MM.1S (cell line): ENCODE results near the gene CASTOR1.

Experiments
- CTCF ChIP-seq: fragments of 300-600 bp; sonication (generic); IDR thresholded peaks from 2 replicates; pipeline ENCODE4 v1.5.1; 2016; ENCODE audit warnings: antibody characterized with exemption, low read length, mixed read lengths
- EZH2 ChIP-seq: fragments of 300-600 bp; sonication (generic); optimal IDR thresholded peaks from 2 replicates; pipeline ENCODE3; 2017; ENCODE audit warnings: low read depth, mild to moderate bottlenecking, antibody characterized with exemption, low read length, mixed read lengths

- TF ChIP-seq CTCF (no peak), EZH2 (no peak)
Observed at GRCh38 chr22:30296324-30296723, 7.0 kb upstream of the CASTOR1 start.
